Common myeloid progenitor, CD34-positive (primary cell): ENCODE data around the gene GTPBP6.

Experiments
- CTCF ChIA-PET: fragments of 350-600 bp; sonication (Branson Sonifier 250); formaldehyde crosslinking; loops from one replicate; lab custom pipeline; 2021; ENCODE audit warnings: antibody characterized with exemption; lab: Charles Lee
- POLR2A ChIA-PET: fragments of 350-600 bp; sonication (Branson Sonifier 250); formaldehyde crosslinking; loops from one replicate; lab custom pipeline; 2021; ENCODE audit warnings: antibody characterized with exemption; lab: Charles Lee
- DNase-seq, 3 donors: peaks; one replicate each; pipeline versions ENCODE4 v3.0.0 to v3.0.0-alpha.2; 2013
- H3K27ac ChIP-seq, 2 experiments: 1 replicate in 1 of 2; 2 replicates in 1 of 2; pipeline ENCODE4 v1.7.0; 2013; ENCODE audit warnings: inconsistent platforms in 2 of 2, low read length in 2 of 2, mild to moderate bottlenecking in 2 of 2, low read depth in 1 of 2, moderate library complexity in 1 of 2; ENCODE audit not compliant: severe bottlenecking in 2 of 2, insufficient read depth in 1 of 2, poor library complexity in 1 of 2
- H3K27me3 ChIP-seq, 5 experiments: replicated peaks in 2 of 5; 1 replicate in 3 of 5; 2 replicates in 2 of 5; pipeline versions ENCODE4 v1.6.1 to v1.7.0; 2013; ENCODE audit warnings: low read length in 4 of 5, mild to moderate bottlenecking in 2 of 5, moderate library complexity in 2 of 5, inconsistent platforms in 1 of 5; ENCODE audit not compliant: insufficient read depth in 5 of 5, control insufficient read depth in 4 of 5
- H3K36me3 ChIP-seq, 4 experiments: 1 replicate in 2 of 4; 2 replicates in 2 of 4; pipeline versions ENCODE4 v1.6.1 to v1.7.0; 2013; ENCODE audit warnings: low read length in 3 of 4, control low read depth in 1 of 4, mild to moderate bottlenecking in 1 of 4; ENCODE audit not compliant: control insufficient read depth in 4 of 4, insufficient read depth in 4 of 4
- H3K4me1 ChIP-seq, 4 experiments: 1 replicate in 3 of 4; 2 replicates in 1 of 4; pipeline versions ENCODE4 v1.6.1 to v1.7.1; 2013; ENCODE audit warnings: low read length in 3 of 4, mild to moderate bottlenecking in 3 of 4, control low read depth in 1 of 4, inconsistent platforms in 1 of 4, moderate library complexity in 1 of 4; ENCODE audit not compliant: control insufficient read depth in 4 of 4, insufficient read depth in 4 of 4; ENCODE audit errors: control extremely low read depth in 1 of 4
- H3K4me3 ChIP-seq, 7 experiments: 1 replicate in 4 of 7; 2 replicates in 3 of 7; pipeline versions ENCODE4 v1.5.1 to v1.7.0; 2013; ENCODE audit warnings: mild to moderate bottlenecking in 7 of 7, low read length in 6 of 7, moderate library complexity in 6 of 7, inconsistent platforms in 2 of 7, low read depth in 2 of 7, control low read depth in 1 of 7; ENCODE audit not compliant: insufficient read depth in 4 of 7, control insufficient read depth in 1 of 7; ENCODE audit errors: extremely low read depth in 1 of 7
- H3K9me3 ChIP-seq, 5 experiments: 1 replicate in 4 of 5; 2 replicates in 1 of 5; pipeline versions ENCODE4 v1.6.1 to v1.7.1; 2013; ENCODE audit warnings: low read length in 4 of 5, mild to moderate bottlenecking in 2 of 5, inconsistent platforms in 1 of 5, low read depth in 1 of 5, moderate library complexity in 1 of 5; ENCODE audit not compliant: control insufficient read depth in 4 of 5, insufficient read depth in 2 of 5; ENCODE audit errors: control extremely low read depth in 1 of 5
- WGBS: methylation state at CpG from one replicate; pipeline ENCODE4 v1.1.5; 2013; ENCODE audit not compliant: insufficient coverage; 5-methylcytosine and 5-hydroxymethylcytosine counted together

GTPBP6 gene

GRCh38 chrX:334331-334891 is 15.8 kb upstream of the GTPBP6 start:
- peaks cover 7 to 47% (median 22%) of the 10 kb centered on the region in 4 experiments for H3K36me3 ChIP-seq
- no peak for DNase-seq
- 96% methylated on average over 42 of the region's 53 CpGs for WGBS
- no peak overlapping the region for H3K27ac ChIP-seq
- peaks cover 0 to 3% (median 0%) of the 10 kb centered on the region in 5 experiments for H3K9me3 ChIP-seq
- ChIA-PET CTCF (no interaction called here), POLR2A (no interaction called here)
- peaks cover 0 to 16% (median 11%) of the 10 kb centered on the region in 4 experiments for H3K4me1 ChIP-seq
- H3K27me3 ChIP-seq: peaks cover 0 to 26% (median 3%) of the 10 kb centered on the region in 5 experiments
- no peak overlapping the region for H3K4me3 ChIP-seq

GRCh38 chrX:333611-334311 is 15.2 kb upstream of the GTPBP6 start:
- 92% methylated on average over 51 of the region's 51 CpGs for WGBS
- Histone ChIP-seq H3K27ac (no peak overlapping the region), H3K4me3 (no peak overlapping the region), H3K36me3 (peaks cover 6 to 46% (median 21%) of the 10 kb centered on the region in 4 experiments), H3K9me3 (peaks cover 0 to 3% (median 0%) of the 10 kb centered on the region in 5 experiments), H3K27me3 (peaks cover 0 to 27% (median 3%) of the 10 kb centered on the region in 5 experiments), H3K4me1 (peaks cover 0 to 16% (median 11%) of the 10 kb centered on the region in 4 experiments)
- CTCF ChIA-PET: no interaction called here
- POLR2A ChIA-PET: no interaction called here
- DNase-seq: no peak

- H3K4me3 ChIP-seq: no peak overlapping the region
- H3K27ac ChIP-seq: no peak overlapping the region
- no peak for DNase-seq
- ChIA-PET POLR2A (no interaction called here), CTCF (no interaction called here)
- H3K36me3 ChIP-seq: peaks cover 2 to 41% (median 16%) of the 10 kb centered on the region in 4 experiments
- H3K4me1 ChIP-seq: peaks cover 0 to 16% (median 11%) of the 10 kb centered on the region in 4 experiments
- peaks cover 0 to 3% (median 0%) of the 10 kb centered on the region in 5 experiments for H3K9me3 ChIP-seq
- WGBS: 96% methylated on average over 23 of the region's 33 CpGs
- peaks cover 0 to 27% (median 3%) of the 10 kb centered on the region in 5 experiments for H3K27me3 ChIP-seq
These were observed 14.5 kb upstream of the GTPBP6 start for GRCh38 chrX:332916-333610.

- WGBS: 91% methylated on average over 20 of the region's 23 CpGs
- Histone ChIP-seq H3K27ac (no peak overlapping the region), H3K4me3 (no peak overlapping the region), H3K4me1 (peaks cover 0 to 16% (median 11%) of the 10 kb centered on the region in 4 experiments), H3K9me3 (peaks cover 0 to 3% (median 0%) of the 10 kb centered on the region in 5 experiments), H3K27me3 (peaks cover 0 to 27% (median 3%) of the 10 kb centered on the region in 5 experiments), H3K36me3 (peaks cover 0 to 35% (median 11%) of the 10 kb centered on the region in 4 experiments)
- POLR2A ChIA-PET: no interaction called here
- no peak for DNase-seq
- CTCF ChIA-PET: no interaction called here
These were observed 13.9 kb upstream of the GTPBP6 start for GRCh38 chrX:332496-332860.

GRCh38 chrX:331825-332495 is 13.4 kb upstream of the GTPBP6 start:
- ChIA-PET CTCF (no interaction called here), POLR2A (no interaction called here)
- Histone ChIP-seq H3K4me3 (peak overlapping the region in 2 of 7 experiments; percentile 42 to 48), H3K27me3 (peaks cover 0 to 27% (median 3%) of the 10 kb centered on the region in 5 experiments), H3K9me3 (peaks cover 0 to 3% (median 0%) of the 10 kb centered on the region in 5 experiments), H3K36me3 (peaks cover 0 to 32% (median 8%) of the 10 kb centered on the region in 4 experiments), H3K27ac (no peak overlapping the region), H3K4me1 (peaks cover 0 to 16% (median 11%) of the 10 kb centered on the region in 4 experiments)
- DNase-seq: no peak
- WGBS: 69% methylated on average over 26 of the region's 35 CpGs

- peaks cover 0 to 3% (median 0%) of the 10 kb centered on the region in 5 experiments for H3K9me3 ChIP-seq
- H3K36me3 ChIP-seq: peaks cover 0 to 26% (median 8%) of the 10 kb centered on the region in 4 experiments
- WGBS: 16% methylated on average over 50 of the region's 51 CpGs
- DNase-seq: no peak
- H3K4me1 ChIP-seq: peaks cover 0 to 16% (median 11%) of the 10 kb centered on the region in 4 experiments
- ChIA-PET POLR2A (no interaction called here), CTCF (no interaction called here)
- H3K27ac ChIP-seq: no peak overlapping the region
- peak overlapping the region in 3 of 7 experiments; percentile 42 to 52 (median 48) for H3K4me3 ChIP-seq
- peaks cover 0 to 27% (median 3%) of the 10 kb centered on the region in 5 experiments for H3K27me3 ChIP-seq
These were observed 12.7 kb upstream of the GTPBP6 start for GRCh38 chrX:331151-331824.
